ENCODE results near the gene JAG1.

JAG1 gene

DNA sequence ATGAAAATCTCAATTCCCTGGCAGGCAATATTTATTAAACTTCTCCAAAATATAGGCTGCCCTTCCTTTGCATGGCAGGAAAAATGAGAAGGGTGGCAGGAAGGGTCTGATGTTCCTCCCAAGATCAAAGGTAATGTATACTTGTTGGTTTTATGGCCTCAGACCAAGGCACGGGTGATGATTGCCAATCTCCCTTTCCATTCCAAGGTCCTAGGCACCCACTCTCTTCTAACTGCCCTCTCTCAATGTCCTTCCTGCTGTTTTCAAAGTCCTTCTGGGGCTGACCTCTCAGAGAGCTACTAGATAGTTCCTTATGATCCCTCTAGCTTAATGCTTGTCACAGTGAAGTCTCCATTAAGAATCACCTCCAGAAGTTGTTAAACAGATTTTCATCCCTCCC lies 15.6 kb upstream of the JAG1 start:
- no peak for TF ChIP-seq CTCF (IDR thresholded peaks at IDR 0.05)
- no peaks in the 10 kb centered on the region for H3K27me3 ChIP-seq (ENCODE audit: control insufficient read depth, insufficient read depth, low read length)
- H2AFZ ChIP-seq = no peak overlapping the region
- no peaks in the 10 kb centered on the region for H3K36me3 ChIP-seq (ENCODE audit: control insufficient read depth, insufficient read depth, low read length)
- peaks cover 9% of the 10 kb centered on the region for H3K4me1 ChIP-seq
- H3K27ac ChIP-seq = no peak overlapping the region
- H3K9ac ChIP-seq = no peak overlapping the region
- H3K9me3 ChIP-seq (ENCODE audit: control insufficient read depth, low read length) = no peaks in the 10 kb centered on the region
- no peaks in the 10 kb centered on the region for H3K79me2 ChIP-seq
- H3K4me3 ChIP-seq (ENCODE audit: low read depth, low read length) = no peak overlapping the region
- H3K4me2 ChIP-seq (ENCODE audit: low read length) = no peak overlapping the region

- peaks cover 9% of the 10 kb centered on the region for H3K4me1 ChIP-seq
- H3K4me3 ChIP-seq (ENCODE audit: low read depth, low read length) = no peak overlapping the region
- H3K27me3 ChIP-seq (ENCODE audit: control insufficient read depth, insufficient read depth, low read length) = no peaks in the 10 kb centered on the region
Observed at GRCh38 chr20:10687895-10688294, 14.1 kb upstream of the JAG1 start.

DNA sequence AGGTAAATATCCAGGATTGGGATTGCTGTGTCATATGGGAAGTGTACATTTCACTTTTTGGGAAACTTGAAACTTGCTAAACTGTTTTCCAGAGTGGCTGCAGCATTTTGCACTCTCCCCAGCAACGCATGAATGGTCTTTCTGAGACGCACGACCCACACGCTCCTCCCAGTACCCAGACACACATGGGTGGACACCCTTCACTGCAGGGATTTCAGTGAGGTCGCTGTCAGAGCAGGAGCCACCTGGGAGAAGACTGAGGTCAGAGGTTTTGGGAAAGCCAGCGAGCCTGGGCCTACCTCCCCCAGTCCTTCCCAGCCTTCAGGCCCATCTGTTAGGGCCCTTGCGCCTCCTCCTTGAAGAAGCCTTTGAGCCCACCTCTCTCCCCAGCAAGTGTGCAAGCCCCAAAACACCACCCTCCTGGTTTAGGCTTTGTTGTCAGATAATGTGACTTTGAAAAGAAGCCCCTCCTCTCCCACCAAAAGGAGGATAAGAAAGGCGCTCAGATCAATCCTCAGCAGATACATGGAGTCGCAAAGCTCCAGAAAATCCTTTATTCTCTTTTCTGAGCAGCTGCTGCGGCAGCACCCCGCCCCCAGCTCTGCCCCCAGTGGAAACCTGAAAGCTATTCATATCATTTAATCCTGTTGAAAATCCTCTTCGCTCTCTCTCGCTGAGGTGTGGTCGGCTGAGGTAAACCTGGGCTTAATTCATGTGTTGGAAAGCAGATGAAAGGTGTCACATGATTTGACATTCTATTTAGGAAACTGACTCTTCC lies 12.7 kb upstream of the JAG1 start:
- no peak overlapping the region for H3K9ac ChIP-seq
- no peak overlapping the region for H3K4me3 ChIP-seq (ENCODE audit: low read depth, low read length)
- no peak overlapping the region for H3K4me2 ChIP-seq (ENCODE audit: low read length)
- no peaks in the 10 kb centered on the region for H3K4me1 ChIP-seq
- no peaks in the 10 kb centered on the region for H3K27me3 ChIP-seq (ENCODE audit: control insufficient read depth, insufficient read depth, low read length)
- H3K36me3 ChIP-seq (ENCODE audit: control insufficient read depth, insufficient read depth, low read length) = no peaks in the 10 kb centered on the region
- H2AFZ ChIP-seq = no peak overlapping the region
- H3K27ac ChIP-seq = no peak overlapping the region
- no peaks in the 10 kb centered on the region for H3K79me2 ChIP-seq
- no peaks in the 10 kb centered on the region for H3K9me3 ChIP-seq (ENCODE audit: control insufficient read depth, low read length)
- no peak for TF ChIP-seq CTCF (IDR thresholded peaks at IDR 0.05)

More at GRCh38 chr20:10687895-10688294, 14.1 kb upstream of the JAG1 start:
- H2AFZ ChIP-seq = no peak overlapping the region
- H3K4me2 ChIP-seq (ENCODE audit: low read length) = no peak overlapping the region
- no peaks in the 10 kb centered on the region for H3K79me2 ChIP-seq
- H3K36me3 ChIP-seq (ENCODE audit: control insufficient read depth, insufficient read depth, low read length) = no peaks in the 10 kb centered on the region
- no peak overlapping the region for H3K27ac ChIP-seq
- no peaks in the 10 kb centered on the region for H3K9me3 ChIP-seq (ENCODE audit: control insufficient read depth, low read length)
- no peak overlapping the region for H3K9ac ChIP-seq
- no peak for TF ChIP-seq CTCF (IDR thresholded peaks at IDR 0.05)

DNA sequence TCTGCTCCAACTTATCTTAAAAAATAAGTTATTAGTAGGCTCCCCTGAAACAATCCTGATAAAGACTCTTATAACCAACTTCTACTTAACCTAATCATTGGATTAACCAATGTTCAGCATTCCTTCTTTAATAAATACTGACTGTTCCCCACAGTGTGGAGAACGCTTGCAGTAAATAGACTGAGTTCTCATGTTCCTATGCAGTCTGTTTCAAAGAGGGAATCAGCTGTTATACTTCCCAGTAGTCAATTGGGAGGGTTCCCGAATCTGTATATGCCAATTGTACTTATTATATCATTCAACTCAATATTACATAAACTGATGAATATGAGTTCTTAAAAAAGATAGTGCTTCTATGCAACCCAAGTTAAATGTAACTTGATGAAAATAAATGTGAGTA lies 9.7 kb upstream of the JAG1 start:
- Histone ChIP-seq H3K9ac (no peak overlapping the region), H3K27me3 (ENCODE audit: control insufficient read depth, insufficient read depth, low read length) (no peaks in the 10 kb centered on the region)

More for the DNA sequence above, 9.7 kb upstream of the JAG1 start:
- Histone ChIP-seq H3K9me3 (ENCODE audit: control insufficient read depth, low read length) (no peaks in the 10 kb centered on the region), H3K27ac (no peak overlapping the region), H3K4me3 (ENCODE audit: low read depth, low read length) (no peak overlapping the region), H2AFZ (no peak overlapping the region), H3K36me3 (ENCODE audit: control insufficient read depth, insufficient read depth, low read length) (no peaks in the 10 kb centered on the region), H3K4me2 (ENCODE audit: low read length) (no peak overlapping the region), H3K4me1 (no peaks in the 10 kb centered on the region), H3K79me2 (no peaks in the 10 kb centered on the region)
- no peak for TF ChIP-seq CTCF (IDR thresholded peaks at IDR 0.05)
